COR-L47 (cell line): ENCODE results near the gene ZNF525.
A peak's percentile ranks its signal among the peaks of the same experiment; 100 is the strongest.
"Not testable (repeated sequence)": the region's sequence is repeated elsewhere in the genome, so short reads cannot be mapped to it uniquely, and the experiment has no call there.

Experiments used
- DNase-seq: peaks from one replicate; lab custom pipeline; 2025; lab: John Stamatoyannopoulos, UW

The ZNF525 gene

DNA sequence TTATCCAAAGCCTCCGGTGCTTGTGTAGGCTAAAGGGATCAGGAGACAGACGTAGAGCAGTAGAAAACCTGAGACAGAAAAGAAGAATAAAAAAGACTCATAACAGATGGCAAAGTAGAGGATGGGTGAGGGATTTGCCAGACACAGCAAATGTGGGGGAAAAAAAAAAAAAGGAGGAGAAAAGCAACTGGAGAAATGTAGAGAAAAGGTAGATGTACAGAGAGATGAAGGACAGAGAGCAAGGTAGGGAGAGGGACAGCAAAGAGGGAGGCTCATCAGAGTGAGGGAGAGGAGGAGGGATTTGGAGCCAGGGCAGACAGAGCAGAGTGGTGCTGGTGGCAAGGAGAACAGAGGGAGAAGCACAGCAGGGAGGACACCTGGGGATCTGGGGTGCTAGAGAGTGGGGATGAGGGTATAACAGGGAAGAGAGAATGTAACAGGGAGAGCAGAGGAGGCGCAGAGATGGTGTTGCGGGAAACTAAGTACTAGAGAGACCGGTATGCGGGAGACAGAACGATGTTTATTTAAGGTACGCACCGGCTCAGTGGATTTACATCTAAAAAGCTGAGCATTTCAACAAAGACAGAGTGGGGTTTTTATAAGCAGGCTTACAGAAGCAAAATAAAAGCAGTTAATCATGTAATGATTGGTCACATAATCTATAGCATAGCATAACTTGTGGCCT lies 30.5 kb downstream of the ZNF525 start:
- DNase-seq = not testable (repeated sequence)

DNA sequence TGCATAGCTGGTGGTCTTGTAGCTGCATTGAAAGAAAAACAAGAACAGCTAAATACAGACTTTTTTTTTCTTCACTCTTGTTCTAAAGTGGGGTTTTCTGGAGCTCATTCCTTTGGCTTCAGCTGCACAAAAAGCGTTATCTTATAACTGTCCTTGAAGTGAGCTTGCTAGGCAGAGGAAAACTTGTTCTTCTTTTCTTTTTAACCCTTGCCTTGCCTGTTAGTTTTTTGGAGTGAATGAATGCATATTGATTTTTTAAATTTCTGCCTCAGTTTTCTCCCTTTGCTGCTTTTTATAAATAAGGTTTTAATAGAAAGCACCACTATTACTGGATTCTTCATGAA lies 31.0 kb downstream of the ZNF525 start:
- DNase-seq = no peak

DNA sequence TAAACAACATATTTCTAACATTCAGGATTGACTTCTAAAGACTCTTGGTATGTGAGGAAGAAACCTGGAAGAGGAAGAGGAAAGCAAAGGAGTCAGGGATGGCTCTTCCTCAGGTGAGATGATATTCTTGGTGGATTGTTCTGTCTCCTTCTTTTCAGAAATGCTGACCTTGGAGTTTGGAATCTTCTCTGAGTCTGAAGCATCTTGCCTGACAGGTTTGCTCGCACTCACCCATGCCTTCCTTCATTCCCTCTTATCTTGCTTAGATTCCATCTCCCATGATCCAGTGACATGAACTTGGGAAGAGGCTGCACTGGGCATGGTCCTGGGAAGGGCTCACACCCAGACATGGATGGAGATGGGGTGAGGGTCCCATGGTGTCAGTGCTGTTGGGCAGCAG lies 32.4 kb downstream of the ZNF525 start:
- not testable (repeated sequence) for DNase-seq

DNA sequence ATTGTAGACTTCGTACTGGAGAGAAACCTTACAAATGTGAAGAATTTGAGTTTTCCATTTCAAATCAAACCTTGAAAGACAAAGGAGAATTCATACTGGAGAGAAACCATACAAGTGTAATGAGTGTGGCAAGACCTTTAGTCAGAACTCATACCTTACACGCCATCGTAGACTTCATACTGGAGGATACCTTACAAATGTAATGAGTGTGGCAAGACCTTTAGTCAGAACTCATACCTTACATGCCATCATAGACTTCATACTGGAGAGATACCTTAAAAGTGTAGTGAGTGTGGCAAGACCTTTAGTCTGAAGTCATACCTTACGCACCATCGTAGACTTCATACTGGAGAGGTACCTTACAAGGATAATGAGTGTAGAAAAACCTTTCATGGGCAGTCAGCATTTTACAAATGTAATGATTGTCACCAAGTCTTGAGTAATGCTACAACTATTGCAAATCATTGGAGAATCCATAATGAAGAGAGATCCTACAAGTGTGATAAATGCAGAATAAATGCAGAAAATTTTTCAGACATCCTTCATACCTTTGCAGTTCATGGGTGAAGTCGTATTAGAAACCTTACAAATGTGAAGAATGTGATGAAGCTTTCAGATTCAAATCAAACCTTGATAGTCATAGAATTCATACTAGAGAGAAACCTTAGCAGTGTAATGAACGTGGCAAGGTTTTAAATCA lies 44.1 kb downstream of the ZNF525 start:
- DNase-seq = no peak

DNA sequence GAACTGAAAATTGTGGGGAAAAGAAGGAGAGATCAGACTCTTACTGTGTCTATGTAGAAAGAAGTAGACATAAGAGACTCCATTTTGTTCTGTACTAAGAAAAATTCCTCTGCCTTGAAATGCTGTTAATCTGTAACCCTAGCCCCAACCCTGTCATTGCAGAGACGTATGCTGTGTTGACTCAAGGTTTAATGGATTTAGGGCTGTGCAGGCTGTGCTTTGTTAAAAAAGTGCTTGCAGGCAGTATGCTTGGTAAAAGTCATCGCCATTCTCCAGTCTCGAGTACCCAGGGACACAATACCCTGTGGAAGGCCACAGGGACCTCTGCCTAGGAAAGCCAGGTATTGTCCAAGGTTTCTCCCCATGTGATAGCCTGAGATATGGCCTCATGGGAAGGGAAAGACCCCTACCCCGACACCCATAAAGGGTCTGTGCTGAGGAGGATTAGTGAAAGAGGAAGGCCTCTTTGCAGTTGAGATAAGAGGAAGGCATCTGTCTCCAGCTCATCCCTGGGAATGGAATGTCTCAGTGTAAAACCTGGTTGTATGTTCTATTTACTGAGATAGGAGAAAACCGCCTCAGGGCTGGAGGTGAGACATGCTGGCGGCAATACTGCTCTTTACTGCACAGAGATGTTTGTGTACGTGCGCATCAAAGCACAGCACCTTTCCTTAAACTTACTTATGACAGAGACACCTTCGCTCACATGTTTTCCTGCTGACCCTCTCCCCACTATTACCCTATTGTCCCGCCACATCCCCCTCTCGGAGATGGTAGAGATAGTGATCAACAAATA lies 55.2 kb downstream of the ZNF525 start:
- DNase-seq = not testable (repeated sequence)

GRCh38 chr19:53422551-53422950 lies 57.0 kb downstream of the ZNF525 start:
- DNase-seq = no peak

- DNase-seq = peak; percentile 34
These were observed 57.6 kb downstream of the ZNF525 start for GRCh38 chr19:53423074-53423473.

DNA sequence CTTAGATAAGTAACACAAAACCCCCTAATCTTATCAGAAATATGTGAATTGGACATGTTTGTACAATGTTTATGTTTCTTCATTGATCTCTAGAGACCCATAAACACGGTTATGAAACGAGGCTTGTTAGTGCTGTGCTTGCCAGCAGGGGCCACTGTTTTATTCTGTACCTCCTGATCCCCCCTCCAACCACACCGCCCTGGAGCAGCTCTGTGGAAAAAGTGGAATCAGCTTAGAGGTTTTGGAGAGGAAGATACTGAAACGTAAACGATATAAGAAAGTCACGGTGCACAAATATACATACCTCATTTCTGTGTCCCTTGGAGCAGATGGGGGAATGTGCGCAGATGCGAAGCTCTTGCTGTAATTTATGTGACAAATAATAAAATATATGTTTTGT lies 58.2 kb downstream of the ZNF525 start:
- not testable (repeated sequence) for DNase-seq

DNA sequence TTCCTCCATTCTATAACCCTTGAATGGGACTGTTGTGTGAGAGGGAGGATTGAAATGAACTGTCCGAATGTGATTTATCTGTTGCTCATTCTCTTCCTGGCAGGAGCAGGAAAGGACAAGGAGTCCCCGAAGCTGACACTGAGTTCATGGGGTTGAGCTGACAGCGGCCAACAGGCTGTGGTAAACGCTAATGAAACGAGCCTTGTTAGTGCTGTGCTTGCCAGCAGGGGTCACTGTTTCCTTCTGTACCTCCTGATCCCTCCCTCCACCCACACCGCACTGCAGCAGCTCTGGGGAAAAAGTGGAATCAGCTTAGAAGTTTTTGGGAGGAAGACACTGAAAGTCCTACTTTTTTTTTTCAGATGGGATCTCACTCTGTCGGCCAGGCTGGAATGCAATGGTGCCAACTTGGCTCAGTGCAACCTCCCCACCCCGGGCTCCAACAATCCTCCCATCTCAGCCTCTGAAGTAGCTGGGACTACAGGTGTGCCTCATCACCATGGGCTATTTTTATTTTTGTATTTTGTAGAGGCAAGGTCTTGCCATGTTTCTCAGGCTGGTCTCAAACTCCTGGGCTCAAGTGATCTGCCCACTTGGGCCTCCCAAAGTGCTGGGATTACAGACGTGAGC lies 59.6 kb downstream of the ZNF525 start:
- peak; percentile 57 for DNase-seq

DNA sequence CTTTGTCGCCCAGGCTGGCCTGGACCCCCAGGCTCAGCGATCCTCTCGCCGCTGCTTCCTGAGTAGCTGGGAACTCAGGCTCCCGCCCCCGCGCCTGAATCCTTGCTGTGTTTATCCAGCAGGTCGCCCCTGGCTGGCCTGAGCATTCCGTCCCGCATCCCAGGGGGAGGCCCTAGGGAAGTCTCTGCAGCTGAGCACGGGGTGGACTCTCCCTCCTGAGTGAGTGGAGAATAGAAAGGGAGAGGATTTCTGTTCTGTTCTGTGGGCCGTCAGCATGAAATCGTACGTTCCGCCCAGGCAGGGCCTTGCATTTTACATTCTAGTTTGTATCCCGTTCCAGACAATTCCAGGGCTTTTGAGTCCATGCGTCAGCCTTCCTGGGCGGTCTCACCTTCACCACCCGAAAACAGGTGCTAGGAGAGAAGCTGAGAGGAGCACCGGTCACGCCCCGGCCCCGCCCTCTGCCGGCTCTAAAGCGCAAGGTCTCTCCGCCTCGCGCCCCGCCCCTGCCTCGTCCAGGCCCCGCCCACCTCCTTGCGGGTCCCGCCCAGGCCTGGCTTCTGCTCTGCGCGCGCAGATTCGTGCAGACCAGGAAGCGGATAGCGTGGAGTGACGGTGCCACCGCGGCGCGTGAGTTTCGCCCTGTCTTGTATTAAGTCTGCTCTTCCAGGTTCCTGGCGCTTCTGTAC lies 66.0 kb downstream of the ZNF525 start, which contains the start of gene ZNF761:
TSS of gene ZNF761 (plus strand) at position 586 of the 689 bp plus-strand sequence. CDS start 15,285 bp downstream, outside the sequence.
- peak; percentile 92 for DNase-seq

DNA sequence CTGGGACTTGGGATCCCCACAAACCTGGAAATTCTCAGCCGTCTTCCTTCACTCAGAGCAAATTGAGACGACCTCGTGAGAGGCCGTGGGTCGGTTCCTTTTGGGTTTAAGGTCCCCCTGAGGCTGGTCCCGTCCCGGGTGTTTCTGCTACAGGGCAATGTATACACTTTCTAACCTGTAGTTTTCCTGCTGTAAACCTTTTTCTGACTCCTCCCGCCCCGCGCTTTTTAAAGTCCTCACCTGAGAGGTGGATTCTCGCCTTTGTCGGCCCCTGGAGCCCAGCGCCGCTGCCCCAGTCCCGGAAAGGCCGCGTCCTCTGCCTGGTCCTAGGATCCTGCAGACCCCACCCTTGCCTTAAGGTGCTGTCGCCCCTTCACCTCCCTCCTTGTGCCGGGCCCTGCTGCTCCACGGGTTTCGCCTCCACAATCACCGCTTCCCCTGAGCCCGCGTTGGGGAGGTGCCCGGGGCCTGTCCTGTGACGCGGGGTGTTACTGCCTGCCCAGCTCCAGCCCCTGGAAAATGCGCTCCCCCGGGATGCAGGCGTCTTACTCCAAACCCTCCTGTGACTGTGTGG lies 66.7 kb downstream of the ZNF525 start:
- no peak for DNase-seq
